ENCODE measurements around the gene DPCD. TPM values are rescaled to one million over a fixed set of nuclear protein-coding genes. Genes with fewer than 3 reads are reported as not detected.
A peak's percentile ranks its signal among the peaks of the same experiment; 100 is the strongest.

The DPCD gene
- total and polyA plus RNA-seq, 10 of the 15 experiments (the other 5 are each of a cell fraction or from before 2014, with no cell fraction given): 9.7 to 50.9 (median 26.3) TPM

DNA sequence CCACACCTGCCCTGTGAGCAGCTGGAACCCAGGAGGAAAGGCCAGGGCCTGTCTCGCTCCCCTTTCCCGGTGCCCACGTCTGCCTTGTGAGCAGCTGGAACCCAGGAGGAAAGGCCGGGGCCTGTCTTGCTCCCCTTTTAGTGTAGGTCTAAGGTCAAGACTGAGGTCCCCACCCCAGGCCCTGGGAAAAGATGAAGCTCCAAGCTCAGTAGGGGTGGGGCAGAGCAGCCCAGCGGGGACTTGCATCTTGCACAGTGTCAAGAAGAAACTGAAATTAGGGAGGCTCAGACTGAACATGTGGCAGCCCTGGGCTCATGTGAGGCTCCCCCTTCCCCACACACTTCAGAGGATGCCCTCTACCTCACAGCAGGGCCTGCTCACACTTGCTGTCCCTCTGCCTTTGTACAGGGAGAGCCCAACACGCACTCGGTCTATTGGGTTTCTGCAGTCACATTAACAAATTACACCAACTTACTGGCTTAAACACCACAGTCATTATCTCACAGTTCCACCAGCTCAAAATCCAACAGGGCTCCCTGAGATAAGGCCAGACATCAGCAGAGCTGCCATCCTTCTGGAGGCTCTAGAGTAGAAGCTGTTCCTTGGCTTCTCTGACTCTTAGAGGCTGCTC, 12.4 kb upstream of the DPCD start:
- Histone ChIP-seq H4K20me1 (ENCODE audit: control insufficient read depth, insufficient read depth) (no peaks in the 10 kb centered on the region), H3K4me3 (no peak overlapping the region), H3K79me2 (ENCODE audit: control insufficient read depth, insufficient read depth, low read length) (no peaks in the 10 kb centered on the region), H2AFZ (ENCODE audit: control insufficient read depth, low read depth, low read length) (no peak overlapping the region), H3K36me3 (ENCODE audit: control insufficient read depth in 2 of 2, insufficient read depth in 2 of 2, low read length in 1 of 2) (0 out of 4 replicates have a peak, but pooled peaks cover 0 to 2% of the 10 kb centered on the region in 2 experiments), H3K9ac (ENCODE audit: control insufficient read depth, insufficient read depth, low read length) (no peak overlapping the region), H3K4me2 (ENCODE audit: control insufficient read depth, insufficient read depth) (no peak overlapping the region), H3K9me3 (replicated peaks; ENCODE audit: control insufficient read depth, insufficient read depth, low read length) (no peaks in the 10 kb centered on the region), H3K4me1 (ENCODE audit: control insufficient read depth, insufficient read depth, low read length) (no peaks in the 10 kb centered on the region), H3K27ac (ENCODE audit: control insufficient read depth, insufficient read depth) (no peak overlapping the region), H3K27me3 (replicated peaks in 1 of 2; ENCODE audit: control insufficient read depth in 2 of 2, insufficient read depth in 2 of 2, low read length in 1 of 2) (no peaks in the 10 kb centered on the region)
- ChIA-PET POLR2A (interaction anchor here (0.7 to 1.0 kb wide), 3 partner anchors 10 to 89 kb away, joined by 3 to 6 read pairs (median 4); partner anchors contain the start of genes DPCD and POLL), RAD21 (ENCODE audit: unreplicated experiment) (interaction anchor here (0.7 kb wide), 1 partner anchor 29 kb away, joined by 5 read pairs; no protein-coding TSS in a partner anchor), SMC1A (ENCODE audit: uncharacterized antibody, unreplicated experiment) (no interaction called here), CTCF (no interaction called here)
- BruUV-seq (replicated peaks): no TSS peak
- DNase-seq (ENCODE audit: low read depth, low spot score) (no peak), FAIRE-seq (no peak), ATAC-seq (no peak)
- TF ChIP-seq ZNF217 (IDR thresholded peaks at IDR 0.05) (no peak), POLR2A (IDR thresholded peaks at IDR 0.05; ENCODE audit: low read depth, low read length) (peak; percentile 1; the same call in 1 of the 2 replicates)
- intact Hi-C loops (cut with micrococcal nuclease; ENCODE audit: unreplicated experiment): no loop called here
- in situ Hi-C loops (cut with MboI): no loop called here
- WGBS (ENCODE audit: insufficient coverage, insufficient replicate concordance, low lambda C conversion rate, missing lambda C conversion rate): 98% methylated on average over 7 of the region's 7 CpGs

DNA sequence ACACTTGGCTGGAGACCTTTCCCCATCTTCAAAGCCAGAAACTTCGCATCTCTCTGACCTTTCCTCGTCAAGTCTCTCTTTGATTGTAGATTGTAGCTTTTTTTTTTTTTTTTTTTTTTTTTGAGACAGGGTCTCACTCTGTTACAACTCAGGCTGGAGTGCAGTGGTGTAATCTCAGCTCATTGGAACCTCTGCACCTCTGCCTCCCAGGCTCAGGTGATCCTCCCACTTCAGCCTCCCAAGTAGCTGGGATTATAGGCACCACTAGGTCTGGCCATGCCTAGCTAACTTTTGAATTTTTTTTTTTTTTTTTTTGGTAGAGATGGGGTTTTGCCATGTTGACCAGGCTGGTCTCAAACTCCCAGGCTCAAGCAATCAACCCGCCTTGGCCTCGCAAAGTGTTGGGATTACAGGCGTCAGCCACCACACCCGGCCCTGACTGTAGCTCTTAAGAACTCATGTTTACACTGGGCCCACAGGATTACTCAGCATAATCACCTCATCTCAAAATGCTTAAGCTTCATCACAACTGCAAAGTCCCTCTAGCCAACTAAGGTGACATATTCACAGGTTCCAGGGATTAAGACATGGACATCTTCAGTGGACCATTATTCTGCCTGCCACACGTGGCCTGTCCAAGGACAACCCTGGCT, 11.8 kb upstream of the DPCD start:
- TF ChIP-seq SP1 (IDR thresholded peaks at IDR 0.05; ENCODE audit: low read depth, low read length) (no peak), NFXL1 (IDR thresholded peaks at IDR 0.05; ENCODE audit: borderline replicate concordance) (no peak), SMARCA5 (IDR thresholded peaks at IDR 0.05) (no peak), JUND (IDR thresholded peaks at IDR 0.05; ENCODE audit: low read depth, low read length) (no peak), POLR2A (IDR thresholded peaks at IDR 0.05; ENCODE audit: low read depth, low read length) (no peak)
- TF ChIP-seq, protein P1, sequence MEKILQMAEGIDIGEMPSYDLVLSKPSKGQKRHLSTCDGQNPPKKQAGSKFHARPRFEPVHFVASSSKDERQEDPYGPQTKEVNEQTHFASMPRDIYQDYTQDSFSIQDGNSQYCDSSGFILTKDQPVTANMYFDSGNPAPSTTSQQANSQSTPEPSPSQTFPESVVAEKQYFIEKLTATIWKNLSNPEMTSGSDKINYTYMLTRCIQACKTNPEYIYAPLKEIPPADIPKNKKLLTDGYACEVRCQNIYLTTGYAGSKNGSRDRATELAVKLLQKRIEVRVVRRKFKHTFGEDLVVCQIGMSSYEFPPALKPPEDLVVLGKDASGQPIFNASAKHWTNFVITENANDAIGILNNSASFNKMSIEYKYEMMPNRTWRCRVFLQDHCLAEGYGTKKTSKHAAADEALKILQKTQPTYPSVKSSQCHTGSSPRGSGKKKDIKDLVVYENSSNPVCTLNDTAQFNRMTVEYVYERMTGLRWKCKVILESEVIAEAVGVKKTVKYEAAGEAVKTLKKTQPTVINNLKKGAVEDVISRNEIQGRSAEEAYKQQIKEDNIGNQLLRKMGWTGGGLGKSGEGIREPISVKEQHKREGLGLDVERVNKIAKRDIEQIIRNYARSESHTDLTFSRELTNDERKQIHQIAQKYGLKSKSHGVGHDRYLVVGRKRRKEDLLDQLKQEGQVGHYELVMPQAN (conservative IDR thresholded peaks at IDR 0.05): no peak

More for the DNA sequence above, 11.8 kb upstream of the DPCD start:
- H3K9ac ChIP-seq (ENCODE audit: control insufficient read depth, insufficient read depth, low read length): no peak overlapping the region
- WGBS (ENCODE audit: insufficient coverage, insufficient replicate concordance, low lambda C conversion rate, missing lambda C conversion rate): 100% methylated on average over 7 of the region's 7 CpGs
- no peak overlapping the region for H3K27ac ChIP-seq (ENCODE audit: control insufficient read depth, insufficient read depth)
- no peaks in the 10 kb centered on the region for H3K4me1 ChIP-seq (ENCODE audit: control insufficient read depth, insufficient read depth, low read length)
- SMC1A ChIA-PET (ENCODE audit: uncharacterized antibody, unreplicated experiment): no interaction called here
- intact Hi-C loops (cut with micrococcal nuclease; ENCODE audit: unreplicated experiment) (no loop called here), in situ Hi-C loops (cut with MboI) (no loop called here)
- H4K20me1 ChIP-seq (ENCODE audit: control insufficient read depth, insufficient read depth): no peaks in the 10 kb centered on the region
- no peak overlapping the region for H2AFZ ChIP-seq (ENCODE audit: control insufficient read depth, low read depth, low read length)
- H3K4me3 ChIP-seq: no peak overlapping the region
- CTCF ChIA-PET: interaction anchor here (0.6 kb wide), 1 partner anchor 135 kb away, joined by 3 read pairs; no protein-coding TSS in a partner anchor
- H3K27me3 ChIP-seq (replicated peaks in 1 of 2; ENCODE audit: control insufficient read depth in 2 of 2, insufficient read depth in 2 of 2, low read length in 1 of 2): no peaks in the 10 kb centered on the region
- BruUV-seq (replicated peaks): no TSS peak
- RAD21 ChIA-PET (ENCODE audit: unreplicated experiment): interaction anchor here (0.7 kb wide), 1 partner anchor 30 kb away, joined by 5 read pairs; no protein-coding TSS in a partner anchor
- POLR2A ChIA-PET: interaction anchor here (0.6 to 1.0 kb wide), 4 partner anchors 9 to 128 kb away, joined by 3 to 6 read pairs (median 4); partner anchors contain the start of genes DPCD and POLL
- ATAC-seq (no peak), FAIRE-seq (no peak), DNase-seq (ENCODE audit: low read depth, low spot score) (no peak)
- H3K79me2 ChIP-seq (ENCODE audit: control insufficient read depth, insufficient read depth, low read length): no peaks in the 10 kb centered on the region
- no peak overlapping the region for H3K4me2 ChIP-seq (ENCODE audit: control insufficient read depth, insufficient read depth)
- 0 out of 4 replicates have a peak, but pooled peaks cover 0 to 2% of the 10 kb centered on the region in 2 experiments for H3K36me3 ChIP-seq (ENCODE audit: control insufficient read depth in 2 of 2, insufficient read depth in 2 of 2, low read length in 1 of 2)
- no peaks in the 10 kb centered on the region for H3K9me3 ChIP-seq (replicated peaks; ENCODE audit: control insufficient read depth, insufficient read depth, low read length)

Data from GM12878 (cell line).